Measurements from ENCODE around the gene ST6GALNAC3.

ST6GALNAC3 gene

GRCh38 chr1:76470166-76470565 is 395.6 kb downstream of the ST6GALNAC3 start:
- Histone ChIP-seq H4K20me1 (ENCODE audit: insufficient read depth, low read length) (no peaks in the 10 kb centered on the region), H3K9ac (ENCODE audit: low read length) (no peak overlapping the region), H3K4me3 (ENCODE audit: low read length) (no peak overlapping the region), H3K36me3 (replicated peaks; ENCODE audit: low read depth, low read length) (no peaks in the 10 kb centered on the region), H3K27me3 (ENCODE audit: low read depth, low read length) (no peaks in the 10 kb centered on the region), H3K4me1 (ENCODE audit: low read length) (peaks cover 1% of the 10 kb centered on the region), H3K4me2 (ENCODE audit: low read length) (no peak overlapping the region), H3K27ac (ENCODE audit: low read length) (no peak overlapping the region), H2AFZ (ENCODE audit: low read depth, low read length) (no peak overlapping the region), H3K9me3 (ENCODE audit: insufficient read depth, low read length) (no peaks in the 10 kb centered on the region), H3K79me2 (ENCODE audit: low read length) (no peaks in the 10 kb centered on the region)
- TF ChIP-seq EZH2phosphoT487 (IDR thresholded peaks at IDR 0.05; ENCODE audit: low read depth) (no peak), CTCF (IDR thresholded peaks at IDR 0.05; ENCODE audit: low read depth, low read length) (no peak)

- H3K9me3 ChIP-seq (ENCODE audit: insufficient read depth, low read length), result no peaks in the 10 kb centered on the region
- TF ChIP-seq EZH2phosphoT487 (IDR thresholded peaks at IDR 0.05; ENCODE audit: low read depth) (no peak), CTCF (IDR thresholded peaks at IDR 0.05; ENCODE audit: low read depth, low read length) (no peak)
- no peaks in the 10 kb centered on the region for H3K4me1 ChIP-seq (ENCODE audit: low read length)
- no peaks in the 10 kb centered on the region for H4K20me1 ChIP-seq (ENCODE audit: insufficient read depth, low read length)
- no peak overlapping the region for H3K4me3 ChIP-seq (ENCODE audit: low read length)
- H2AFZ ChIP-seq (ENCODE audit: low read depth, low read length), result no peak overlapping the region
- no peaks in the 10 kb centered on the region for H3K36me3 ChIP-seq (replicated peaks; ENCODE audit: low read depth, low read length)
- H3K79me2 ChIP-seq (ENCODE audit: low read length), result no peaks in the 10 kb centered on the region
- no peak overlapping the region for H3K27ac ChIP-seq (ENCODE audit: low read length)
- no peak overlapping the region for H3K4me2 ChIP-seq (ENCODE audit: low read length)
- H3K9ac ChIP-seq (ENCODE audit: low read length), result no peak overlapping the region
- H3K27me3 ChIP-seq (ENCODE audit: low read depth, low read length), result no peaks in the 10 kb centered on the region
Observed at GRCh38 chr1:76471536-76471935, 397.0 kb downstream of the ST6GALNAC3 start.

- H2AFZ ChIP-seq (ENCODE audit: low read depth, low read length), result no peak overlapping the region
- no peaks in the 10 kb centered on the region for H4K20me1 ChIP-seq (ENCODE audit: insufficient read depth, low read length)
- no peaks in the 10 kb centered on the region for H3K27me3 ChIP-seq (ENCODE audit: low read depth, low read length)
- no peak overlapping the region for H3K9ac ChIP-seq (ENCODE audit: low read length)
- no peaks in the 10 kb centered on the region for H3K4me1 ChIP-seq (ENCODE audit: low read length)
- no peaks in the 10 kb centered on the region for H3K36me3 ChIP-seq (replicated peaks; ENCODE audit: low read depth, low read length)
- H3K9me3 ChIP-seq (ENCODE audit: insufficient read depth, low read length), result no peaks in the 10 kb centered on the region
- no peaks in the 10 kb centered on the region for H3K79me2 ChIP-seq (ENCODE audit: low read length)
- no peak overlapping the region for H3K4me3 ChIP-seq (ENCODE audit: low read length)
- TF ChIP-seq EZH2phosphoT487 (IDR thresholded peaks at IDR 0.05; ENCODE audit: low read depth) (no peak), CTCF (IDR thresholded peaks at IDR 0.05; ENCODE audit: low read depth, low read length) (no peak)
- H3K27ac ChIP-seq (ENCODE audit: low read length), result no peak overlapping the region
- no peak overlapping the region for H3K4me2 ChIP-seq (ENCODE audit: low read length)
Observed at GRCh38 chr1:76473591-76473990, 399.0 kb downstream of the ST6GALNAC3 start.

- no peaks in the 10 kb centered on the region for H3K27me3 ChIP-seq (ENCODE audit: low read depth, low read length)
- H3K79me2 ChIP-seq (ENCODE audit: low read length), result no peaks in the 10 kb centered on the region
- H3K4me3 ChIP-seq (ENCODE audit: low read length), result no peak overlapping the region
- H3K9ac ChIP-seq (ENCODE audit: low read length), result no peak overlapping the region
- no peak overlapping the region for H2AFZ ChIP-seq (ENCODE audit: low read depth, low read length)
- H3K9me3 ChIP-seq (ENCODE audit: insufficient read depth, low read length), result no peaks in the 10 kb centered on the region
- H3K4me1 ChIP-seq (ENCODE audit: low read length), result no peaks in the 10 kb centered on the region
- H4K20me1 ChIP-seq (ENCODE audit: insufficient read depth, low read length), result no peaks in the 10 kb centered on the region
- TF ChIP-seq EZH2phosphoT487 (IDR thresholded peaks at IDR 0.05; ENCODE audit: low read depth), result no peak
- TF ChIP-seq CTCF (IDR thresholded peaks at IDR 0.05; ENCODE audit: low read depth, low read length), result no peak
- H3K4me2 ChIP-seq (ENCODE audit: low read length), result no peak overlapping the region
- H3K36me3 ChIP-seq (replicated peaks; ENCODE audit: low read depth, low read length), result no peaks in the 10 kb centered on the region
- no peak overlapping the region for H3K27ac ChIP-seq (ENCODE audit: low read length)
Observed at GRCh38 chr1:76474922-76475321, 400.4 kb downstream of the ST6GALNAC3 start.
